Measurements from ENCODE around the gene SERPIND1.

- TF ChIP-seq CTCF (IDR thresholded peaks at IDR 0.05), result no peak
- TF ChIP-seq POLR2A (IDR thresholded peaks at IDR 0.05), result no peak
Observed at GRCh38 chr22:20802922-20803553, 29.1 kb downstream of the SERPIND1 start.
